ENCODE measurements around the gene NUP214.
"Not testable (repeated sequence)": the region's sequence is repeated elsewhere in the genome, so short reads cannot be mapped to it uniquely, and the experiment has no call there.

NUP214 gene

DNA sequence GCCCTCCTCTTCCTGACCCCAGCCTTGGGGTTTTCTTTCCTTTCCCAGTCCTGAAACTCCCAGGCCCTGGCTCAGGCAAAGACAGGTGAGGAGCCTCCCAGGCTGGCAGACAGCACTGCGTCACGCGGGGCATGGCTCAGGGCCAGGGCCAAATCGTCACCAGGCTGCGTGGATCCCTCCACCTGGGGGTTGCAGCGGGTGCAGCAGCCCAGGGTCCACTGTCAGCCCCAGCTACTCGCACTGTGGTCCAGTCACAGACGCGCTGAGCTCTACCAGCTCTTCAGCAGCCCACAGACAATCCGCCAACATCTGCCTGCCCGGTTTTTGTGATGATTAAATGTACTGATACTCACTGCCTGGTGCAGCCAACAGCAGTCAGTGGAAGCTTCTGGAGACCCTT, 138.8 kb downstream of the NUP214 start:
- DNase-seq, result no peak

DNA sequence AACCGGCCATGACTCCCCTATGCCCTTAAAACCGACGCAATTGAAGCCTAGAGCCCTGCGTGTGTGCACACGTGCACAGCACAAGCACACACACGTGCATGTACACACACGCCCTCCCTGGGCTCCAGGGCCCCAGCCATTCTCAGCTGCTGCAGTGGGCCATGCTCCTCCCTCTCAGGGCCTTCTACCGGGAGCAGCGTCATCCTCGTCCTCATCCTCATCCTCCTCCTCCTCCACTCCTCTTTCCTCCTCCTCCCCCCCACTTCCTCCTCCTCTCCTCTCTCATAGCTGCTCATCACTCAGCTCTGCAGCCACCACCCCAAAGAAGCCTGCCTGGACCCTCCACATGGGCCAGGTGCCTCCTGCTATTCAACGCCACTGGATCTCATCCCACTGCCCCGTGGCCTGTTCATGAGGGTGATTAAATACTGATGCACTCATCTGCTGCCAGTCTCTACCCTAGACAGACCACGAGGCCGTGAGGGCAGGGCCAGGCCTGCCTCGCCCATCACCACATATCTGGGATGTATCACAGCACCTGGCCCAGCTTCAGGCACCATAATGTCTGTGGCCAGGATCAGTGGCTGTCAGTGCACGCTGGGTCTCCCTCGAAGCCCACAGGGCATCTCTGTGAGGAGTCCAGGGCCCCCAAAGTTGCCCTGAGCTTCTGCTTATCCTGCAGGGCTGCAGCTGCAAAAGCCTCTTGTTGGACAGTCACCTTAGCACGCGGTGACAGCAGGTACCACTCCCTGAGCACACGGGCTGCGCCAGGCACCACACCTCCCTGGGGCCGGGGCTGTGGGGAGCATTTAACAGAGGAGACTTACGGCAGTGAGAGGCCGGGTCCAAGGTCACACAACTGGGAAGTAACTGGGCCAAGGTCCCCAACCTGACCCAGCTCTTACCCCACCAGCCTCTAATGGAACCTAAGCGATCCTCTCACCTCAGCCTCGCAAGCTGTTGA, 141.2 kb downstream of the NUP214 start:
- no peak for DNase-seq

DNA sequence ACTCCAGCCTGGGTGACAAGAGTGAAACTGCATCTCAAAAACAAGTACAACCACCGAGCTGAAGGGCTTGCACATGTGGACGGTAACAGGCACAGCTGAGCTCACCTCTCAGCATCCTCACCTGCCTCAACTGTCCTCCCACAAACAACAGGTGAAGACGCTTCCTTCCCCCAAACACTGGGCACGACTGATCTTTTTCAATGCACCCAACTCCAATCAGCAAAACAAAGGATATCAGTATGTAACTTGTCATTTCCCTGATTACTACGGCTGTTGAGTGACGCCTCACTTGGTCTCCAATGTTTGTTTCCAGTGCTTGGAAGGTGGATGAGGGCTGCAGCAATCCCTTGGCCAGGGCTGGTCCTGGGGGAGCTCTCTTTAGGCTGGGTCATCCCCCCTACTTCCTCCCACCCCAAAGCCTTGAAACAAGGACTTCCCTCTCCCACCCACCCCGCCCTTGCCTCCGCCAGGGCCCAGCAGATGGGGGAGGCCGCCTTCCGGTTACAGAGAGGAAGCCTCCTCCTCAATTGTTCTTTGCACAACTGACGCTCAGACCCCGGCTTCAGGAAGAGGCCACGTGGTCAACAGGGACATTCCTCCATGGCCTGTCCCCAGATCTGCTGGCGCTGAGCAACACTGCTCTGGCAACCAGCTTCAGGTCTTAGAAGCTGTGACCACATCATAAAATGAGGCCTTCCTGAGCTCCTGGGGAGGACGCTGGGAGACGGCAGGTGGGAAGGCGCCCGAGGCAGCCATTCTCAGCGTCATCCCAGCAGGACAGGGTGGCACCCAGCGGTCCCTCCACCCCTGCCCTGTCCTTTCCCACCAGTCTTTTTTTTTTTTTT, 145.0 kb downstream of the NUP214 start:
- no peak for DNase-seq

DNA sequence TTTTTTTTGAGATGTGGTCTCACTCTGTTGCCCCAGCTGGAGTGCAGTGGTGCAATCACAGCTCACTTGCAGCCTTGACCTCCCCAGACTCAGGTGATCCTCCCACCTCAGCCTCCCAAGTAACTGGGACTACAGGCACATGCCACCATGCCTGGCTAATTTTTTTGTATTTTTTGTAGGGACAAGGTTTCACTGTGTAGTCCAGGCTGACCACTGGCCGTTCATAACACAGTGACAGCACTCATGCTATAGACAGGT, 145.6 kb downstream of the NUP214 start:
- DNase-seq, result not testable (repeated sequence)

DNA sequence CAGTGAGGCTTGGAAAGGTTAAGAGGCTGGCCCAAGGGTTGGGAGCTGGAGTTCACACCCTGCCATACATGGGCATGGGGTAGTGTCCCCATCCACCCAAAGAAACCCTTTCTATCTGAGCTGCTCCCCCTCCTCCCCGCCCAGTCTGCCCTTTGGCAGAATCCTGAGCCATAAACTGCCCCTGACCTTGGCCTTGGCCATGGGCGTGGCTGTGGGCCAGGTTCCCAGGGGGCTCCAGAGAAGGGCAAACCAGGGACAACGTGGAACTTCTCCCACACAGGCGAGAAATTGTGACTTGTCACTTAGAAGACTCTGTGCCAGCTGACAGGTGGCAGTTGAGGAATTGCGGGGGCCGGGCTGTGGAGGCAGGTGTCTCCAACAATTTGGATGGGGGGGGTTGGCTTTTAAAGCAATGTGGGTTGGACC, 146.1 kb downstream of the NUP214 start:
- no peak for DNase-seq

DNA sequence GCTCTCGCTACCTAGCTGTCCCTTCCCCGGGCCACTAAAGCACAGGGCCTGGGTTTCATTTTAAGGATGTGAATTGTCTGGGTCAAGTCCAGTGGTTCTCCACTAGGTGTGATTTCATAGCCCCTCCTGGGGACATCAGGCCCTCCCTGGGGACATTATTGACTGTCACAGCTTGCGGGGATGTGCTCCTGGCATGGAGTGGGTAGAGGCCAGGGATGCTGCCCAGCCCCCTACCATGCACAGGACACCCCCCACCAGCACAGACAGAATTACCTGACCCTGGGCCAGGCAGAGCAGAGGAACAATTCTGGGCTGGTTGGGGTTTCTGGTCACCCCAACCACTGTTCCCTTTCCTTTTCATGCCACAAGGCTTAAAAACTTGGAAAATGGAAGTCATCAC, 146.8 kb downstream of the NUP214 start:
- DNase-seq, result no peak

DNA sequence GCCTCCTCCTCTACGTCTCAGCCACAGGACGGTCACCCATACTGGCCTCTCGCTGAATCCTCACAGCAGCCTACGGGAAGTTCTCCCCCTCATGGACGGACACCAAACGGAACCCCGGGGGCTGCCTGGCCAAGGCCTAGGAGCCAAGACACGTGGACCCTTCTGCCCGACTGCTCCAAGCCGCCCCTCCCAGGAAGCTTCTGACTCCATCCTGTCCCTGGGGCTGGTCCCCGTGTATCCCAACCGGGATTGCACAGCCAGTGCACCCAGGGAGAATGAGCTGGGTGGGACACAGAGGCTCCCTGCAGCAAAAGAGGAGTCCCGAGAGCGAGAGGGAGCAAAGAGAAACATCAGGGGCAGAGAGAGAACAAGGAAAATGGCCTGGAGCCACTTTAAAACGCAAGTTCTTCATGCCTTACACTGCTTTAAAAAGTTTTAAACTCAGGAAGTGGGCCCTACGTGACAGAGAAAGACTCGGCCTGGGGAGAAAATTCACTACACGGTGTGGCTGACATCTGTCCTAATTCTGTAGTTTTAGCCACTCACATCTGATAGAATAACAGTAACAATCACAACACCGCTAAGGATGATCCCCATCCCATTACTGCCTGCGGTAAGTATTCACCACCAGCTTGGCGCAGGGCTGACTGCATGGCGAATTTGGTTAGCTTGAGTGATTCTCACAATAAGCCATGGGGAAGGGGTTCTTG, 147.9 kb downstream of the NUP214 start:
- DNase-seq, result no peak

DNA sequence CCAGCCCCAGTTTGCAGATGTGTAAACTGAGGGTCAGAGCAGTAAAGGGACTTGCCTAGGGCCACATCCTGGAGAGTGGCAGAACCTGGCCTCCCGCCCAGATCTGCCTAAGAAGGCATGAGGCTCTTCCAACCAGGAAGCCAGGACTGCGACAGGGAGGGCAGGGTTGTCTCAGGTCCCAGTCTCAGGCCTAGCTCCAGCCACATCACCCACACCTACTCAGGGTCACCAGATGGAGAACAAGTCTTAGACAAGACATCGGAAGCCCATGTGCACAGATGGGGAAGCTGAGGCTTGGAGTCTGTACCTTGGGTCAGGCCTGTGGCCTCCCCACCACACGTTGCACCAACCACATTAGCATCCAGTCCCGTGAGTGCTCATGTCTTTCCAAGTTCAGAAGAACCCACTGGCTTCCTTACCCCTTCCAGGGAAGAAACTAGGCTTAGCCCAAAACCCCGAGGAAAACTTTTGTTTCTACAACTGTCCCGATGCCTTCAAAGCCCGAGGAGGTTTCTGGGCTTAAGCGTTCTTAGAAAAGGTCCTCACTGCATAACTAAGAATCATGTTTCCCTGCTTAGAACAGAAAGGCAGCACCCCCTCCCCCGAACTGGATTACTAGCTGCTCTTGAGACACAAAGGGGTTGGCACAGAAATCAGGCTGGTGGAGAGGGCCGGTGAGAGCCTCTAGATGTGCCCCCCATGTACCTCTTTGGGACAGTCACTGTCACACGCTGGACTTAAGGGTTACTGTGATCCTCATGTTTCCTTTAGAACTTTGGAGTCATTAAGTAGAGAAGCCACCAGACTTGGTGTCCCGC, 148.7 kb downstream of the NUP214 start:
- no peak for DNase-seq

DNA sequence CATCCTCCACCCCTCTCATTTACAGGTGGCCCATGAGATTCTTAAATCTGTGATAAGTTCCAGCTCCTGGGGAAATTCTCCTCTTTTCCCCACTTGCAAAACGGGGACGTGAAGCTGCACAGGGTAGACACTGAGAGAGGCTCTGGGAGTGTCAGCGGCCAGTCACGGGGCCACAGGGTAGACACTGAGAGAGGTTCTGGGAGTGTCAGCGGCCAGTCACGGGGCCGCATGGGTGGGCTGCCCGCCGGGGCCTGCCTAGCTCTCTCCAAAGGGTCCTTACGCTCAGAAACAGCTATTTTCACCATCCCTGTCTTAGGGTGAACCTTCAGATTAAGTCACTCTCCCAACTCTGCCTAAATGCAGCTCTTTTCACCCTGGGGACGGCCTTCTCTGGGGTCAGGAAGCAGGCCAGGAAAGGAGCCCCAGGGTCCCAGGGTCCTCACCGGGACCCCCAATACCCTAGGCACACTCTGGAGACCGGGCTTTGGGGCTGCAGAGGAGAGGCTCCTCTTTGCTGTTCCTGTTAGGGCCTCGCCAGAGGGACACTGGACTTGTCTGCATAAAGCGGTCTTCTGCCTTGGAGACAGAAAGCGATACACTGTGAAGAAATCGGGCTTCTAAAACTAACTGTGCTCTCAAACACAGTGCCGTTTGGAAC, 149.4 kb downstream of the NUP214 start:
- DNase-seq, result no peak

DNA sequence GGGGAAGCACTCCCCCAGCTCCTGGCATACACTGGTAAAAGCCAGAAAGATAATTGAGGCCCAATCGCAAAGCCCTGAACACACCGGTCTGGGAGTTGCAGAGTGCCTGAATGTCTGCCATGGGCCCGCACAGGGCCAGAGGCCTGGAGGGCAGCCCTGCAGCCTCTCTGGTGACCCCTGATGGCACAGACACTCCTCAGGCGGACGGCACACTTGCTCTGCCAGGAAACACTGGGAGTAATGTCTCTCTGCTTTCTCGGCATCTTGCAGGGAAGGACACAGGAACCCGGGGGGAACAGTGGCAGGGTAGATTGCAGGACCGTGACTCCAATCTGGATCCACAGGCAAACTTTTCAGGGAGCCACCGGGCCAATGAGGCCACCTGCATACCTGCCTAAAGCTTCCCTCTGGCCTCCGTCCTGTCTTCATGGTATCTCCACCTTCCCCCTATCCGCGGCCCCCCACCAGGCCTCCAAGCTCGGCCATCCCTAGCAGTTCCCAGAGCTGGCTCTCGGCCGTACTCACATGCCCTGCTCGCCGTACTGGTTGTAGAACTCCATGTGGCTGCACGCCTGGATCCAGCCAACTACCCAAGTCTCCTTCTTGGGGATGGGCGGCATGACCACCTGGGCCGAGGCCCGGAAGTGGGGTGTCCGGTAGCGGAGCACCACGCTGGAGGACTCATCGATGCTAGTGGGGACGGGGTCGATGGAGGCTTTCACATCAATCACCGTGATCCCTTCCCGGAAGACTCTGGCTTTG, 150.1 kb downstream of the NUP214 start:
- no peak for DNase-seq

DNA sequence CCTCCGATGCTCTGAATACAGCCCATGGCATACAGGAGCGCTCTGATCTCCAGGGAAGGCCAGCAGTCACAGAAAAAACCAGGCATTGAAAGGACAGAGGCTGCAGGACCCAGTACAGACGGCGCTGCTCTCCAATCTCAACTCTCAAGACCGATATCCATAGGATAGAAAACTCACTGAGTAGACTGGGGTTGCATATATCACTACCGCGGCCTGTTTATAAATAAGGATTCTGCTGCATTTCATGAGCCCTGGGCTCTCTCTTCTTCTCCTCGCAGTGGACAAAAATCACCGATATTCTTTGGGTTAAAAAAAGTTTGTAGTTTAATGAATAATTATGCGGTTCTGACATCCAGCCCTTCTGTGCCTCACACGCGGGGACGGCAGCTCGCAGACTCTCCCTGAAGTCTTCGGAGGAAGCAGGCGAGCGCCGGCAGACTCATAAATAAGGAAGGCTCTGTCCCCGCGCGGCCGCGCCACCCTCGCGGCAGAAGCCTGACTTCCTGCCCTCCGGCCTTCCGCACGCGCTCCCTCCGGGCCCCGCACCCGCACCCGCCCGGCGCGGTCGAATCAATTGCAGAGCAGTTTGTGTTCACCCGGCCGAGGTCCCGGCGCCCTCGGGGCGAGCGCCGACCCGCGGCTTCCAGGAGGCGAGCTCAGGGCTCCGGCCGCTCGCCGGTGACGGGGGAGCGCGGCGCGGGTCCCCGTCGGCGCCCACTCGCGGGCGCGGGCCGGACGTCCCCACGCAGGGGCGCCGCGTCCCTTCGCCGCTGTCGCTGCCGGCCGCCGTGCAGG, 150.9 kb downstream of the NUP214 start, which contains the start of gene FAM78A:
TSS of gene FAM78A (minus strand) at position 417 of the 795 bp plus-strand sequence. CDS start at position 86, 331 bp downstream.
- DNase-seq, result no peak

DNA sequence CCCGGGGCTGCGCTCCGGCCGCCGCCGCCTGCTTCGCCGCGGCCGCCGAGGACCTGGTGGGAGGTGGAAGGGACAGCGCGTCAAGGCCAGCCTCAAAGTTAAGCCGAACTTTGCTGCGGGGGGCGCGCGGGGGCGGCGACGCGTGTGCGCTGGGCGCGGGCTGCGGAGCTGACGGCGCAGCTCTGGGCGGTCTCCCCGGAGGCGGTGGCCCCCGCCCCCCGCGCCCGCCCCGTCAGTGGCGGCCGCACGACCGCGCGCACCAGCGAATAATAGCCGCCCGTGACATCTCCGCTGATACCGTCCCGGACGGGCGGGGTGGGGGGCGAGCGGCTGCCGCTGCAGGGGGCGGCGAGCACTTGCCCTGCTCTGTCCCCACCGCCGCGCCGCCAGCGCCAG, 151.5 kb downstream of the NUP214 start:
- no peak for DNase-seq

DNA sequence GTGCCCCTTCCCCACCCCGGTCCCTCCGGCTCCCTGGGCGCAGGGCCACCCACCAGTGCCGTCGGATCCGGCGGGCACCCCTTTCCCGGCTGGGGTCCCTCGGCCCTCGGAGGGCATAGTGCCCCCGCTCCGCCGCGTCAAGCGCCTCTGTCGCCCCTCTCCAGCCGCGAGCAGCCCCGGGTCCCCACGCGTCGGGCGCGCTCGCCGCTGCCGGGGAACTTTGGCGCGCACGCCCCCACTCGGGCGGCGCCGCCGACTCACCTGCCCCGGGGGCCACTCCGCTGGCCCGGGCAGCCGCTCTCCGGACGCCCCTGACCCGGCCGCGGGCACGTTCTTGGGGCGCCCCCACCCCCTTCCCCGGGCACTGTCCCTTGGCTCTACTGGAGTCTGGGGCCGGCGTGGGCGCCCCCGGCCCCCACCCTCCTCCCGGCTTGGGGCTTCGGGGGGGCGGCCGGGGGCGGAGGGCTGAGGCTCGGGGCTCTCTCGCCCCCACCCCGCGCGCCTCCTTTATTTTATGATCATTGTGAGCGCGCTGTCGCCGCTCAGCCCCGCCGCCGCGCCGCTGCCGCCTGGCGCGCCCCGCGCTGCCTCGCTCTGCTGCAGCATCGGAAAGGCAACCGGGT, 152.0 kb downstream of the NUP214 start:
- DNase-seq, result no peak

DNA sequence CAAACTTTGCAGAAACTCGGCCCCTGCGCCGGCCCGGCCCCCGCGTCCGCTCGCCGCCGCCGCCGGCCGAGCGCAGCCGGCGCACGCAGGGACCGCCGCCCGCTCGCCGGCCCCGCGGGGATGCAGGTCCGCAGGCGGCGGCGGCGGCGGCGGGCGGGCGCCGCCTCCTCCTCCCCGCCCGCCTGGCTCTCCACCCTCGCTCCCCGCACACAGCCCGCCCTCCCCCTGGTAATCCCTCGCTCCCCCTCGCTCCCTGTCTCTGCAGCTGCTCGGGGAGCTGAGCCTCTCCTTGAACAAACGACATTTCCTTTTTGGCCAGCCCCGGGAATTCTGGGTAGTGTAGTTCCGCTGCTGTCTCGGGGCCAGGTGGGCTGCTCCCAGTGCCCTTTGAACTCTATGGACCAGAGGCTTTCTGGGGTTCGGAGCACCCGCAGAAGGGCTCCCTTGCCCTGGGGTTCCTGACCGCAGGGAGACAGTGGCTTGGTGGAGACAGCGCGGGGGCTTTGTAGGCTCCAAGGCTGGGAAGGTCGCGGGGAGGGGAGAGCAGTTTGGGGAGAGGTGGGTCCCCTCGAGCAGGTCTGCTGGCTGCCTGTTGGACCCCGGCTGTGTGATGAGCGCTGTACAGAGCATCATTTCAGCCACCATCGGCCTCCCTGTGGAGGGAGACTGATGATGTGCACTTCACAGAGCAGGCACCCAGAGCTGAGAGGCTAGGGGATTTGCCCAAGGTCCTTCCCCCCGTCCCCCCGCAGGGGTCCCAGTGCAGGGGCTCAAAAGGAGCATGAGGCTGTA, 152.7 kb downstream of the NUP214 start:
- no peak for DNase-seq

DNA sequence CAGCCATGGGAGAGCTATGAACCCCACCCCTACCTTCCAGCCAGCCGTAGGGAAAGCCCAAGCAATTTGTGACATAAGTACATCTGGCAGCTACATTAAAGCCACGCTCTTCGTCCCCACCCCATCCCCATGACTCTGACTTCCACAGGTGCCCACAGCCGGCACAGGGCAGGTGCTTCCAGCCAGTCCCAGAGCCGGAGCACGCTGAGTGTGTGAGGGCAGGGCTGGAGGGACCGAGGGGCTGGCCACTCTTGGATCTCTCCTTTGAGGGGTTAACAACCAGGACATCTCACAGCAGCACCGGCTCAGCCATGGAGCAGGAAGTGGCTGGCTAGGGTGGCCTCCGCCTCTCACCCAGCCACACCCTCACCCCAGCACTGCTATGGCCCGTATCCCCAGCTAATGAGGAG, 153.3 kb downstream of the NUP214 start:
- DNase-seq, result no peak

DNA sequence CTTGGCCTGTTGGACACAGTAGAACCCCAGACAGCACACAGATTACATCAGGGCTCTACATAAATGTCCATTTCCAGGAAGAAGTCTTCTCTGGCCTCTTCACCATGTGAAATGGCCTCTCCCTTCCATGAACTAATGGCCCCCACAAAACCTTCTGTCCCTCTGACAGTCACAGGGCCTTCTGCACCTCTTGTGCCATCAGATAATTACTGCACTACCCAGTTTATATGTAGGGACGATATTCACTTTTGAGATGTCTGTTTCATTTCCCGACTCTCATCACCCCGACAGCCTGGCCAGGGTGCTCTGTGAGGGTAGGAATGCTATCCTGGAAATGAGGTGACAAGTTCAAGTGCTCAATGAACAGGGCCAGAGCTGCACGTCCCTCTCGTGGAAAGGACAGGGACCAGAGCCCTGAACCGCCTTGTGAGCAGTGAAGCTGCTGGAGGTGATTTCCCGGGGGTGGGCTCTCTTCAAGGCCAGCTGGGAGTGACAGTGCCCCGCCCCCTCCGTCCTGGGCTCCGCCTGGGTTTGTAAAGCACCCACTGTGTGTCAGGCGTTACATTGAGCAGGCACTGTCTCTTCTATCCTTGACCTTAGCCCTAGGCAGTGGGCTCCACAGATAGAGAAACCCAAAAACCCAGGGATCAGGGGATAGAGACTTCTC, 153.9 kb downstream of the NUP214 start:
- DNase-seq, result no peak

DNA sequence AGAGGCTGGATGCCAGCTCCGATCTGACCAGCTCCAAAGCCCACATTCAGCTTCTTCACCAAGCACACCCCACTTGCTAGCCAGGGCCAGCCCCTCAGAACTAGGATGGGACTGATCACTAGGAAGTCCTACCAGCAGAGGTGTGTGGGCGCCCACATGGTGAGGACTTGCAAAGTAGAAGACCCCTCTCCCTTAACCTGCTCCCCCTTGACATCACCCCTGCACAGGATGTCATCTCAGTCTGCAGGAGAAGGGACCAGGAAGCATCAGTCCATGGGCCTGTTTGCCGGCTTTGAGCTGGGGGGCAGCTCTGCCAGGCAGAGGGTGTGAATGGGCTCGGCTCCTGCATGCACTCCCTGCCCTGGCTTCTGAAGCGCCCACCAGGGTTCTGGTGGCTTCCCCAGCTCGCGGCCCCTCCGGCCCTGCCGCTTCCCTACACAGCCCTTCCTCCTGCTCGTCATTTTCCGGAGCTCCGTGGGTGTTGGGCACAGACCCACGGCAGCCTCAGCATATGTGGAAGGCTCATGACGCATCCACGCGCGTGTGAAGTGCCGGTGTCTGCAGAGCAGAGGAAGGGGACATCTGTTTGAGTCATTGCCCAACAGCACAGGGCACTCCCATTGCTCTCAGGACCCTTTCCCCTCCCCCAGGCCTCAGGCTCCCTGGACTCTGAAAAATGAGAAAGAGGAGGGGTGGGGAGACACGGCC, 154.6 kb downstream of the NUP214 start:
- no peak for DNase-seq

DNA sequence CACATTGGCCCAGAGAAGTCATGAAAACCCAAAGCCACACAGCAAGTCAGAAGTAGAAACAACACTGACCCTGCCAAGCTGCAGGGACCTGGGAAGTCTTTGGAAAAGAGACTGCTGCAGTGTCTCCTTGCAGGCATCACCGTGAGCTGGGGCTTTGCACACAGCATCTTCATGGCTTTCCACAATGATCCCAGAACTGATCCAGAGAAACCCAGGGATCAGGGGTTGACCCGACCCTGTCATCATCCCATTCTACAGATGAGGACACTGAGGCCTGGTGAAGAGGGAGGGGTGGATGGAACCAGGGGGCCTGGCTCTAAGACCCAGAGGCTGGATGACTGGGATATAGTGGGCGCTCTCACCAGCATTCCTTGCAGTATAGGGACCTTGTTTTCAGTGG, 155.3 kb downstream of the NUP214 start:
- no peak for DNase-seq

Measured in NCI-H187 treated with DMSO at 0.1 percent for 48 hours (cell line).